H9 (cell line): Measurements from ENCODE around the gene ARPC5L. TPM values are rescaled to one million over a fixed set of nuclear protein-coding genes. Genes with fewer than 3 reads are reported as not detected.

ENCODE experiments used
- DNase-seq: peaks from one replicate; pipeline ENCODE4 v3.0.0-alpha.2; 2017
- H2AFZ ChIP-seq: one replicate; pipeline ENCODE4 v1.6.1; 2013; ENCODE audit warnings: mild to moderate bottlenecking, low read length, control low read depth, moderate library complexity
- H2AK5ac ChIP-seq: 2 replicates; pipeline ENCODE4 v1.6.1; 2013; ENCODE audit warnings: low read length, control low read depth, mixed read lengths; ENCODE audit not compliant: insufficient read length
- H2BK120ac ChIP-seq: one replicate; pipeline ENCODE4 v1.6.1; 2013; ENCODE audit warnings: low read depth, mild to moderate bottlenecking, low read length, control low read depth, inconsistent platforms; ENCODE audit not compliant: poor library complexity, severe bottlenecking
- H2BK12ac ChIP-seq: 2 replicates; pipeline ENCODE4 v1.6.1; 2013; ENCODE audit warnings: low read length, control low read depth, mixed read lengths, low read depth; ENCODE audit not compliant: insufficient read length
- H2BK15ac ChIP-seq: 2 replicates; pipeline ENCODE4 v1.6.1; 2013; ENCODE audit warnings: low read depth, low read length, control low read depth
- H2BK20ac ChIP-seq: one replicate; pipeline ENCODE4 v1.6.1; 2013; ENCODE audit warnings: low read depth, mild to moderate bottlenecking, low read length, control low read depth, inconsistent platforms; ENCODE audit not compliant: poor library complexity, severe bottlenecking
- H2BK5ac ChIP-seq: 2 replicates; pipeline ENCODE4 v1.6.1; 2013; ENCODE audit warnings: low read length, control low read depth, mixed read lengths; ENCODE audit not compliant: insufficient read length
- H3K14ac ChIP-seq: 2 replicates; pipeline ENCODE4 v1.6.1; 2013; ENCODE audit warnings: low read length, control low read depth; ENCODE audit not compliant: insufficient read depth
- H3K18ac ChIP-seq: 2 replicates; pipeline ENCODE4 v1.6.1; 2013; ENCODE audit warnings: low read depth, mild to moderate bottlenecking, mixed read lengths, low read length, control low read depth; ENCODE audit not compliant: insufficient read length
- H3K23ac ChIP-seq: 2 replicates; pipeline ENCODE4 v1.6.1; 2013; ENCODE audit warnings: low read length, control low read depth, mixed read lengths, low read depth; ENCODE audit not compliant: insufficient read length
- H3K23me2 ChIP-seq: 2 replicates; pipeline ENCODE4 v1.6.1; 2013; ENCODE audit warnings: low read depth, mild to moderate bottlenecking, mixed read lengths, low read length, control low read depth; ENCODE audit not compliant: insufficient read length, poor library complexity, severe bottlenecking
- H3K27ac ChIP-seq: 2 replicates; pipeline ENCODE4 v1.5.1; 2013; ENCODE audit warnings: low read length, control low read depth, mixed read lengths, low read depth; ENCODE audit not compliant: insufficient read length
- H3K27me3 ChIP-seq: 2 replicates; pipeline ENCODE4 v1.6.1; 2013; ENCODE audit warnings: low read length, control low read depth, inconsistent platforms; ENCODE audit not compliant: insufficient read depth
- H3K4ac ChIP-seq: 2 replicates; pipeline ENCODE4 v1.6.1; 2013; ENCODE audit warnings: low read depth, mild to moderate bottlenecking, control low read depth, inconsistent platforms, low read length, moderate library complexity
- H3K4me1 ChIP-seq: 2 replicates; pipeline ENCODE4 v1.6.1; 2013; ENCODE audit warnings: low read length, control low read depth, inconsistent platforms; ENCODE audit not compliant: insufficient read depth
- H3K4me2 ChIP-seq: 2 replicates; pipeline ENCODE4 v1.6.1; 2013; ENCODE audit warnings: low read length, control low read depth, mixed read lengths; ENCODE audit not compliant: insufficient read length, insufficient read depth
- H3K56ac ChIP-seq: 2 replicates; pipeline ENCODE4 v1.6.1; 2013; ENCODE audit warnings: low read depth, mild to moderate bottlenecking, mixed read lengths, low read length, control low read depth; ENCODE audit not compliant: insufficient read length
- H3K79me1 ChIP-seq: 2 replicates; pipeline ENCODE4 v1.6.1; 2013; ENCODE audit warnings: low read depth, mild to moderate bottlenecking, moderate library complexity, low read length, control low read depth, inconsistent platforms; ENCODE audit not compliant: insufficient read depth, poor library complexity, severe bottlenecking
- H3K79me2 ChIP-seq: 2 replicates; pipeline ENCODE4 v1.6.1; 2013; ENCODE audit warnings: low read length, control low read depth, inconsistent platforms; ENCODE audit not compliant: insufficient read depth
- H3K9ac ChIP-seq: 2 replicates; pipeline ENCODE4 v1.6.1; 2013; ENCODE audit warnings: low read length, control low read depth, mixed read lengths; ENCODE audit not compliant: insufficient read length; ENCODE audit errors: extremely low read depth
- H3K9me3 ChIP-seq: one replicate; pipeline ENCODE4 v1.6.1; 2013; ENCODE audit warnings: low read depth, low read length, inconsistent platforms; ENCODE audit not compliant: control insufficient read depth
- H3T11ph ChIP-seq: one replicate; pipeline ENCODE4 v1.6.1; 2013; ENCODE audit warnings: mild to moderate bottlenecking, low read length, control low read depth, inconsistent platforms
- H4K20me1 ChIP-seq: one replicate; pipeline ENCODE4 v1.6.1; 2013; ENCODE audit not compliant: control insufficient read depth, insufficient read length, insufficient read depth
- H4K5ac ChIP-seq: 2 replicates; pipeline ENCODE4 v1.6.1; 2013; ENCODE audit warnings: low read depth, mild to moderate bottlenecking, mixed read lengths, low read length, control low read depth; ENCODE audit not compliant: insufficient read length
- H4K8ac ChIP-seq: replicated peaks from 2 replicates; pipeline ENCODE4 v1.6.1; 2013; ENCODE audit warnings: low read length, control low read depth, mixed read lengths, low read depth; ENCODE audit not compliant: insufficient read length
- H4K91ac ChIP-seq: 2 replicates; pipeline ENCODE4 v1.6.1; 2013; ENCODE audit warnings: low read depth, mild to moderate bottlenecking, moderate library complexity, mixed read lengths, low read length, control low read depth; ENCODE audit not compliant: insufficient read length
- H3K27ac Mint-ChIP-seq, 3 experiments: 2 replicates in 2 of 3; 3 replicates in 1 of 3; pipeline ENCODE4 v1.8.0; 2020 to 2021; ENCODE audit warnings: mixed read lengths in 3 of 3, mild to moderate bottlenecking in 1 of 3, moderate library complexity in 1 of 3
- H3K27me3 Mint-ChIP-seq: 2 replicates; pipeline ENCODE4 v1.8.0; 2021; ENCODE audit warnings: low read depth, mild to moderate bottlenecking, moderate library complexity, mixed read lengths
- H3K36me3 Mint-ChIP-seq, 3 experiments: 2 replicates in 2 of 3; 3 replicates in 1 of 3; pipeline ENCODE4 v1.8.0; 2020 to 2021; ENCODE audit warnings: low read depth in 3 of 3, mixed read lengths in 3 of 3; ENCODE audit not compliant: insufficient read depth in 1 of 3
- H3K4me1 Mint-ChIP-seq, 2 experiments: 2 replicates each; pipeline ENCODE4 v1.8.0; 2020; ENCODE audit warnings: mixed read lengths in 2 of 2
- H3K4me3 Mint-ChIP-seq, 2 experiments: 2 replicates in 1 of 2; 3 replicates in 1 of 2; pipeline ENCODE4 v1.8.0; 2020 to 2021; ENCODE audit warnings: mild to moderate bottlenecking in 2 of 2, mixed read lengths in 2 of 2, moderate library complexity in 1 of 2
- H3K9me3 Mint-ChIP-seq, 2 experiments: 2 replicates in 1 of 2; 3 replicates in 1 of 2; pipeline ENCODE4 v1.8.0; 2020; ENCODE audit warnings: mild to moderate bottlenecking in 2 of 2, mixed read lengths in 2 of 2, moderate library complexity in 1 of 2
- CTCF ChIP-seq: fragments of 200-600 bp; sonication (generic); conservative IDR thresholded peaks from 3 replicates; pipeline ENCODE4 v1.8.0; 2021; ENCODE audit warnings: antibody characterized with exemption, mild to moderate bottlenecking
- WGBS: extraction: QIAGEN DNeasy Blood & Tissue Kit; methylation state at CpG from one replicate; pipeline ENCODE4 v1.1.7; 2013; ENCODE audit warnings: missing lambda C conversion rate, low lambda C conversion rate, mixed read lengths; ENCODE audit not compliant: insufficient read length; ENCODE audit errors: extremely low coverage; 5-methylcytosine and 5-hydroxymethylcytosine counted together
- total RNA-seq: library from RNA; stranded (reverse); gene quantifications from 2 replicates; pipeline ENCODE4 v1.2.1, GENCODE V29; 2021

The ARPC5L gene
- total RNA-seq, 1 experiment from 2014 or later = 67.7 TPM

- no peak overlapping the region for H3K23ac ChIP-seq
- H3K79me1 ChIP-seq = no peaks in the 10 kb centered on the region
- H3K18ac ChIP-seq = no peak overlapping the region
- Mint-ChIP-seq H3K4me3 (no peak overlapping the region), H3K27me3 (peaks cover 2% of the 10 kb centered on the region; the same call in 1 of the 2 replicates), H3K27ac (no peak overlapping the region; a peak in 1 of 7 replicates), H3K4me1 (peaks cover 5 to 16% of the 10 kb centered on the region in 2 experiments), H3K9me3 (no peaks in the 10 kb centered on the region), H3K36me3 (peaks cover 0 to 1% (median 0%) of the 10 kb centered on the region in 3 experiments; a peak in 2 of 7 replicates)
- no peaks in the 10 kb centered on the region for H3K23me2 ChIP-seq
- no peak overlapping the region for H3K56ac ChIP-seq
- H2BK20ac ChIP-seq = no peak overlapping the region
- H3K14ac ChIP-seq = no peak overlapping the region
- WGBS = no CpG with 5 or more reads among the region's 7 CpGs
- H3K27me3 ChIP-seq = no peaks in the 10 kb centered on the region
- no peak overlapping the region for H4K8ac ChIP-seq
- H3K9ac ChIP-seq = no peak overlapping the region
- H3T11ph ChIP-seq = no peak overlapping the region
- H3K27ac ChIP-seq = no peak overlapping the region
- DNase-seq = no peak
- H2BK15ac ChIP-seq = no peak overlapping the region
- H4K20me1 ChIP-seq = no peaks in the 10 kb centered on the region
- no peak overlapping the region for H3K4me2 ChIP-seq
- no peaks in the 10 kb centered on the region for H3K79me2 ChIP-seq
- no peak overlapping the region for H2AFZ ChIP-seq
- no peak overlapping the region for H3K4ac ChIP-seq
- no peak for TF ChIP-seq CTCF
- no peak overlapping the region for H2BK12ac ChIP-seq
- H2BK5ac ChIP-seq = no peak overlapping the region
- no peak overlapping the region for H2AK5ac ChIP-seq
- H3K4me1 ChIP-seq = no peaks in the 10 kb centered on the region
- H4K5ac ChIP-seq = no peak overlapping the region
- H3K9me3 ChIP-seq = no peaks in the 10 kb centered on the region
- H2BK120ac ChIP-seq = no peak overlapping the region
- H4K91ac ChIP-seq = no peak overlapping the region
These were observed 27.3 kb upstream of the ARPC5L start for GRCh38 chr9:124834591-124834990.
